NCI-H1694 (cell line): ENCODE data around the gene FBXL12.
A peak's percentile ranks its signal among the peaks of the same experiment; 100 is the strongest.
"Not testable (repeated sequence)": the region's sequence is repeated elsewhere in the genome, so short reads cannot be mapped to it uniquely, and the experiment has no call there.

Experiments
- DNase-seq: peaks from one replicate; lab custom pipeline; 2025; lab: John Stamatoyannopoulos, UW

FBXL12 gene

GRCh38 chr19:9838324-9838723, 19.4 kb upstream of the FBXL12 start:
- no peak for DNase-seq

GRCh38 chr19:9836021-9836420, 17.1 kb upstream of the FBXL12 start:
- no peak for DNase-seq

GRCh38 chr19:9835507-9835949, 16.6 kb upstream of the FBXL12 start:
- no peak for DNase-seq

GRCh38 chr19:9834726-9835506, 16.0 kb upstream of the FBXL12 start, which contains the start of gene PIN1:
Gene PIN1, plus strand, starts transcription at chr19:9835318. Its CDS starts 27 bp downstream, at chr19:9835345.
- DNase-seq = peak; percentile 95

- DNase-seq = no peak
These were observed 15.4 kb upstream of the FBXL12 start for GRCh38 chr19:9834307-9834725.

GRCh38 chr19:9828551-9829063, 9.7 kb upstream of the FBXL12 start:
- DNase-seq = no peak

GRCh38 chr19:9827289-9828238, 8.7 kb upstream of the FBXL12 start, which contains the start of gene UBL5:
Gene UBL5, plus strand, starts transcription at chr19:9827918. Its CDS starts 420 bp downstream, at chr19:9828338.
- DNase-seq = peak; percentile 61

- DNase-seq = no peak
These were observed 4.9 kb upstream of the FBXL12 start for GRCh38 chr19:9823816-9824215.

GRCh38 chr19:9820034-9820433, 1.2 kb upstream of the FBXL12 start:
- DNase-seq = not testable (repeated sequence)

- DNase-seq = no peak
These were observed 674 bp upstream of the FBXL12 start for GRCh38 chr19:9819596-9819909.

- no peak for DNase-seq
These were observed 625 bp downstream of the FBXL12 start for GRCh38 chr19:9818175-9818733.

GRCh38 chr19:9811139-9811538, 7.7 kb downstream of the FBXL12 start:
- no peak for DNase-seq

- no peak for DNase-seq
These were observed 9.7 kb downstream of the FBXL12 start for GRCh38 chr19:9808855-9809824.

GRCh38 chr19:9806803-9807202, 12.1 kb downstream of the FBXL12 start:
- DNase-seq = no peak

GRCh38 chr19:9801976-9802375, 16.9 kb downstream of the FBXL12 start:
- DNase-seq = no peak

- DNase-seq = no peak
These were observed 19.7 kb downstream of the FBXL12 start for GRCh38 chr19:9799162-9799561.

GRCh38 chr19:9797871-9798270, 21.0 kb downstream of the FBXL12 start:
- no peak for DNase-seq

- DNase-seq = peak; percentile 79
These were observed 22.6 kb downstream of the FBXL12 start for GRCh38 chr19:9796113-9796773.

- DNase-seq = no peak
These were observed 25.7 kb downstream of the FBXL12 start for GRCh38 chr19:9793071-9793591.
